B cell (primary cell): ENCODE results near the gene RSPRY1.

Experiments
- CTCF ChIP-seq: fragments of 200-600 bp; IDR thresholded peaks from one replicate; pipeline ENCODE4 v1.8.0; 2022; ENCODE audit warnings: antibody characterized with exemption, mild to moderate bottlenecking
- EZH2 ChIP-seq: IDR thresholded peaks from 2 replicates; pipeline ENCODE4 v1.6.1; 2012; ENCODE audit warnings: borderline replicate concordance, low read depth, mild to moderate bottlenecking, moderate library complexity, low read length; ENCODE audit not compliant: insufficient read depth, poor library complexity, severe bottlenecking

- TF ChIP-seq CTCF (no peak), EZH2 (no peak)
Observed at GRCh38 chr16:57258226-57258909, 72.2 kb downstream of the RSPRY1 start.
